H9 (cell line): ENCODE results near the gene NEUROD2. TPM values are rescaled to one million over a fixed set of nuclear protein-coding genes. Genes with fewer than 3 reads are reported as not detected.

Experiments used
- DNase-seq: peaks from one replicate; pipeline ENCODE4 v3.0.0-alpha.2; 2017
- H2AFZ ChIP-seq: one replicate; pipeline ENCODE4 v1.6.1; 2013; ENCODE audit warnings: mild to moderate bottlenecking, low read length, control low read depth, moderate library complexity
- H2AK5ac ChIP-seq: 2 replicates; pipeline ENCODE4 v1.6.1; 2013; ENCODE audit warnings: low read length, control low read depth, mixed read lengths; ENCODE audit not compliant: insufficient read length
- H2BK120ac ChIP-seq: one replicate; pipeline ENCODE4 v1.6.1; 2013; ENCODE audit warnings: low read depth, mild to moderate bottlenecking, low read length, control low read depth, inconsistent platforms; ENCODE audit not compliant: poor library complexity, severe bottlenecking
- H2BK12ac ChIP-seq: 2 replicates; pipeline ENCODE4 v1.6.1; 2013; ENCODE audit warnings: low read length, control low read depth, mixed read lengths, low read depth; ENCODE audit not compliant: insufficient read length
- H2BK15ac ChIP-seq: 2 replicates; pipeline ENCODE4 v1.6.1; 2013; ENCODE audit warnings: low read depth, low read length, control low read depth
- H2BK20ac ChIP-seq: one replicate; pipeline ENCODE4 v1.6.1; 2013; ENCODE audit warnings: low read depth, mild to moderate bottlenecking, low read length, control low read depth, inconsistent platforms; ENCODE audit not compliant: poor library complexity, severe bottlenecking
- H2BK5ac ChIP-seq: 2 replicates; pipeline ENCODE4 v1.6.1; 2013; ENCODE audit warnings: low read length, control low read depth, mixed read lengths; ENCODE audit not compliant: insufficient read length
- H3K14ac ChIP-seq: 2 replicates; pipeline ENCODE4 v1.6.1; 2013; ENCODE audit warnings: low read length, control low read depth; ENCODE audit not compliant: insufficient read depth
- H3K18ac ChIP-seq: 2 replicates; pipeline ENCODE4 v1.6.1; 2013; ENCODE audit warnings: low read depth, mild to moderate bottlenecking, mixed read lengths, low read length, control low read depth; ENCODE audit not compliant: insufficient read length
- H3K23ac ChIP-seq: 2 replicates; pipeline ENCODE4 v1.6.1; 2013; ENCODE audit warnings: low read length, control low read depth, mixed read lengths, low read depth; ENCODE audit not compliant: insufficient read length
- H3K23me2 ChIP-seq: 2 replicates; pipeline ENCODE4 v1.6.1; 2013; ENCODE audit warnings: low read depth, mild to moderate bottlenecking, mixed read lengths, low read length, control low read depth; ENCODE audit not compliant: insufficient read length, poor library complexity, severe bottlenecking
- H3K27ac ChIP-seq: 2 replicates; pipeline ENCODE4 v1.5.1; 2013; ENCODE audit warnings: low read length, control low read depth, mixed read lengths, low read depth; ENCODE audit not compliant: insufficient read length
- H3K27me3 ChIP-seq: 2 replicates; pipeline ENCODE4 v1.6.1; 2013; ENCODE audit warnings: low read length, control low read depth, inconsistent platforms; ENCODE audit not compliant: insufficient read depth
- H3K4ac ChIP-seq: 2 replicates; pipeline ENCODE4 v1.6.1; 2013; ENCODE audit warnings: low read depth, mild to moderate bottlenecking, control low read depth, inconsistent platforms, low read length, moderate library complexity
- H3K4me1 ChIP-seq: 2 replicates; pipeline ENCODE4 v1.6.1; 2013; ENCODE audit warnings: low read length, control low read depth, inconsistent platforms; ENCODE audit not compliant: insufficient read depth
- H3K4me2 ChIP-seq: 2 replicates; pipeline ENCODE4 v1.6.1; 2013; ENCODE audit warnings: low read length, control low read depth, mixed read lengths; ENCODE audit not compliant: insufficient read length, insufficient read depth
- H3K56ac ChIP-seq: 2 replicates; pipeline ENCODE4 v1.6.1; 2013; ENCODE audit warnings: low read depth, mild to moderate bottlenecking, mixed read lengths, low read length, control low read depth; ENCODE audit not compliant: insufficient read length
- H3K79me1 ChIP-seq: 2 replicates; pipeline ENCODE4 v1.6.1; 2013; ENCODE audit warnings: low read depth, mild to moderate bottlenecking, moderate library complexity, low read length, control low read depth, inconsistent platforms; ENCODE audit not compliant: insufficient read depth, poor library complexity, severe bottlenecking
- H3K79me2 ChIP-seq: 2 replicates; pipeline ENCODE4 v1.6.1; 2013; ENCODE audit warnings: low read length, control low read depth, inconsistent platforms; ENCODE audit not compliant: insufficient read depth
- H3K9ac ChIP-seq: 2 replicates; pipeline ENCODE4 v1.6.1; 2013; ENCODE audit warnings: low read length, control low read depth, mixed read lengths; ENCODE audit not compliant: insufficient read length; ENCODE audit errors: extremely low read depth
- H3K9me3 ChIP-seq: one replicate; pipeline ENCODE4 v1.6.1; 2013; ENCODE audit warnings: low read depth, low read length, inconsistent platforms; ENCODE audit not compliant: control insufficient read depth
- H3T11ph ChIP-seq: one replicate; pipeline ENCODE4 v1.6.1; 2013; ENCODE audit warnings: mild to moderate bottlenecking, low read length, control low read depth, inconsistent platforms
- H4K20me1 ChIP-seq: one replicate; pipeline ENCODE4 v1.6.1; 2013; ENCODE audit not compliant: control insufficient read depth, insufficient read length, insufficient read depth
- H4K5ac ChIP-seq: 2 replicates; pipeline ENCODE4 v1.6.1; 2013; ENCODE audit warnings: low read depth, mild to moderate bottlenecking, mixed read lengths, low read length, control low read depth; ENCODE audit not compliant: insufficient read length
- H4K8ac ChIP-seq: replicated peaks from 2 replicates; pipeline ENCODE4 v1.6.1; 2013; ENCODE audit warnings: low read length, control low read depth, mixed read lengths, low read depth; ENCODE audit not compliant: insufficient read length
- H4K91ac ChIP-seq: 2 replicates; pipeline ENCODE4 v1.6.1; 2013; ENCODE audit warnings: low read depth, mild to moderate bottlenecking, moderate library complexity, mixed read lengths, low read length, control low read depth; ENCODE audit not compliant: insufficient read length
- H3K27ac Mint-ChIP-seq, 3 experiments: 2 replicates in 2 of 3; 3 replicates in 1 of 3; pipeline ENCODE4 v1.8.0; 2020 to 2021; ENCODE audit warnings: mixed read lengths in 3 of 3, mild to moderate bottlenecking in 1 of 3, moderate library complexity in 1 of 3
- H3K27me3 Mint-ChIP-seq: 2 replicates; pipeline ENCODE4 v1.8.0; 2021; ENCODE audit warnings: low read depth, mild to moderate bottlenecking, moderate library complexity, mixed read lengths
- H3K36me3 Mint-ChIP-seq, 3 experiments: 2 replicates in 2 of 3; 3 replicates in 1 of 3; pipeline ENCODE4 v1.8.0; 2020 to 2021; ENCODE audit warnings: low read depth in 3 of 3, mixed read lengths in 3 of 3; ENCODE audit not compliant: insufficient read depth in 1 of 3
- H3K4me1 Mint-ChIP-seq, 2 experiments: 2 replicates each; pipeline ENCODE4 v1.8.0; 2020; ENCODE audit warnings: mixed read lengths in 2 of 2
- H3K4me3 Mint-ChIP-seq, 2 experiments: 2 replicates in 1 of 2; 3 replicates in 1 of 2; pipeline ENCODE4 v1.8.0; 2020 to 2021; ENCODE audit warnings: mild to moderate bottlenecking in 2 of 2, mixed read lengths in 2 of 2, moderate library complexity in 1 of 2
- H3K9me3 Mint-ChIP-seq, 2 experiments: 2 replicates in 1 of 2; 3 replicates in 1 of 2; pipeline ENCODE4 v1.8.0; 2020; ENCODE audit warnings: mild to moderate bottlenecking in 2 of 2, mixed read lengths in 2 of 2, moderate library complexity in 1 of 2
- CTCF ChIP-seq: fragments of 200-600 bp; sonication (generic); conservative IDR thresholded peaks from 3 replicates; pipeline ENCODE4 v1.8.0; 2021; ENCODE audit warnings: antibody characterized with exemption, mild to moderate bottlenecking
- WGBS: extraction: QIAGEN DNeasy Blood & Tissue Kit; methylation state at CpG from one replicate; pipeline ENCODE4 v1.1.7; 2013; ENCODE audit warnings: missing lambda C conversion rate, low lambda C conversion rate, mixed read lengths; ENCODE audit not compliant: insufficient read length; ENCODE audit errors: extremely low coverage; 5-methylcytosine and 5-hydroxymethylcytosine counted together
- total RNA-seq: library from RNA; stranded (reverse); gene quantifications from 2 replicates; pipeline ENCODE4 v1.2.1, GENCODE V29; 2021

Gene NEUROD2
- total RNA-seq, 1 experiment from 2014 or later = not detected

GRCh38 chr17:39618246-39618913 lies 10.7 kb upstream of the NEUROD2 start:
- Histone ChIP-seq H3K4ac (no peak overlapping the region), H3K9me3 (no peaks in the 10 kb centered on the region), H2BK20ac (no peak overlapping the region), H2BK12ac (no peak overlapping the region), H3T11ph (no peak overlapping the region), H4K91ac (no peak overlapping the region), H3K79me1 (no peaks in the 10 kb centered on the region), H2BK120ac (no peak overlapping the region), H3K27me3 (peaks cover 19% of the 10 kb centered on the region; the same call in 1 of the 2 replicates), H4K8ac (no peak overlapping the region), H3K9ac (no peak overlapping the region), H3K18ac (no peak overlapping the region), H3K14ac (no peak overlapping the region), H3K23me2 (peaks cover 2% of the 10 kb centered on the region), H2BK15ac (no peak overlapping the region), H3K27ac (no peak overlapping the region), H3K4me1 (no peaks in the 10 kb centered on the region), H3K56ac (no peak overlapping the region), H3K79me2 (no peaks in the 10 kb centered on the region), H3K4me2 (peak overlapping the region; percentile 75), H2BK5ac (no peak overlapping the region), H2AK5ac (no peak overlapping the region), H4K20me1 (no peaks in the 10 kb centered on the region), H2AFZ (no peak overlapping the region), H4K5ac (no peak overlapping the region), H3K23ac (no peak overlapping the region)
- Mint-ChIP-seq H3K27ac (no peak overlapping the region; a peak in 1 of 7 replicates), H3K27me3 (peaks cover 96% of the 10 kb centered on the region), H3K36me3 (no peaks in the 10 kb centered on the region), H3K4me3 (peak overlapping the region; percentile 61 to 82), H3K4me1 (peaks cover 10 to 16% of the 10 kb centered on the region in 2 experiments), H3K9me3 (no peaks in the 10 kb centered on the region; a peak in 1 of 5 replicates)
- WGBS = no CpG with 5 or more reads among the region's 33 CpGs
- DNase-seq = no peak
- TF ChIP-seq CTCF = no peak
